GM19035 (cell line): Measurements from ENCODE around the gene SHC1.

Experiments used
- ATAC-seq: cut with Tn5 transposase; IDR thresholded peaks from one replicate; pipeline ENCODE4 v1.9.1; 2021; ENCODE audit not compliant: unreplicated experiment

SHC1 gene

GRCh38 chr1:154940651-154941194, 29.8 kb downstream of the SHC1 start:
- no peak for ATAC-seq

GRCh38 chr1:154940213-154940560, 30.4 kb downstream of the SHC1 start:
- ATAC-seq, result no peak

- ATAC-seq, result no peak
Observed at GRCh38 chr1:154938604-154939399, 31.7 kb downstream of the SHC1 start.

- ATAC-seq, result no peak
Observed at GRCh38 chr1:154937988-154938386, 32.6 kb downstream of the SHC1 start.

- peak; percentile 58 for ATAC-seq
Observed at GRCh38 chr1:154937085-154937987, 33.2 kb downstream of the SHC1 start.

GRCh38 chr1:154936555-154937084, 33.9 kb downstream of the SHC1 start, which contains the start of gene PMVK:
PMVK (minus strand) TSS chr1:154936719; CDS start chr1:154936685, 34 bp downstream.
- ATAC-seq, result peak; percentile 78

- peak; percentile 2 for ATAC-seq
Observed at GRCh38 chr1:154935749-154936554, 34.6 kb downstream of the SHC1 start.

GRCh38 chr1:154934358-154934948, 36.1 kb downstream of the SHC1 start:
- ATAC-seq, result no peak

GRCh38 chr1:154931940-154932487, 38.5 kb downstream of the SHC1 start:
- ATAC-seq, result no peak

- ATAC-seq, result no peak
Observed at GRCh38 chr1:154926201-154926600, 44.3 kb downstream of the SHC1 start.

GRCh38 chr1:154925335-154926170, 45.0 kb downstream of the SHC1 start:
- ATAC-seq, result no peak

- ATAC-seq, result no peak
Observed at GRCh38 chr1:154923695-154924094, 46.9 kb downstream of the SHC1 start.

GRCh38 chr1:154913273-154913672, 57.3 kb downstream of the SHC1 start:
- ATAC-seq, result no peak

- no peak for ATAC-seq
Observed at GRCh38 chr1:154912755-154913154, 57.8 kb downstream of the SHC1 start.
